GM12801 (cell line): ENCODE measurements around the gene KRTAP10-8.
"Not testable (repeated sequence)": the region's sequence is repeated elsewhere in the genome, so short reads cannot be mapped to it uniquely, and the experiment has no call there.

Experiments
- CTCF ChIP-seq: IDR thresholded peaks from one replicate; pipeline ENCODE4 v1.5.1; 2011; ENCODE audit warnings: control low read depth; ENCODE audit not compliant: insufficient read length; ENCODE audit errors: extremely low read depth

KRTAP10-8 gene

GRCh38 chr21:44646366-44647221, 34.7 kb downstream of the KRTAP10-8 start, which contains the start of gene KRTAP10-11:
Gene KRTAP10-11 (plus strand): TSS chr21:44646414. CDS start chr21:44646459, 45 bp downstream.
- not testable (repeated sequence) for TF ChIP-seq CTCF

- TF ChIP-seq CTCF = no peak
Observed at GRCh38 chr21:44647222-44647552, 35.3 kb downstream of the KRTAP10-8 start.

- no peak for TF ChIP-seq CTCF
Observed at GRCh38 chr21:44648557-44649311, 36.9 kb downstream of the KRTAP10-8 start.

- TF ChIP-seq CTCF = no peak
Observed at GRCh38 chr21:44649521-44650100, 37.7 kb downstream of the KRTAP10-8 start.

GRCh38 chr21:44650265-44650972, 38.5 kb downstream of the KRTAP10-8 start:
- no peak for TF ChIP-seq CTCF

- no peak for TF ChIP-seq CTCF
Observed at GRCh38 chr21:44650973-44651675, 39.2 kb downstream of the KRTAP10-8 start.
